GM12878 (cell line): ENCODE results near the gene MAN1B1. TPM values are rescaled to one million over a fixed set of nuclear protein-coding genes. Genes with fewer than 3 reads are reported as not detected.
A peak's percentile ranks its signal among the peaks of the same experiment; 100 is the strongest.

Experiments
- ATAC-seq: fragments of 200-7000 bp; cut with Tn5 transposase; 3 replicates; pipeline ENCODE4 v1.9.1; 2020; ENCODE audit warnings: mild to moderate bottlenecking, moderate library complexity
- BruUV-seq: library from RNA; stranded (reverse); fragments of 400-500 nt; replicated peaks from 2 replicates; lab custom pipeline; 2021; lab: Mats Ljungman, UMichigan
- CTCF ChIA-PET: fragments of 300-600 bp; sonication (Branson Sonifier 250); formaldehyde crosslinking; extraction: SDS; loops from one replicate; lab custom pipeline; 2021; ENCODE audit warnings: inconsistent platforms; lab: Yijun Ruan, JAX
- POLR2A ChIA-PET: fragments of 350-600 bp; formaldehyde crosslinking; extraction: SDS; loops from one replicate; lab custom pipeline; 2021; ENCODE audit warnings: inconsistent platforms; lab: Charles Lee
- RAD21 ChIA-PET: fragments of 300-600 bp; sonication (Branson Sonifier 250); formaldehyde crosslinking; loops from one replicate; lab custom pipeline; 2023; ENCODE audit warnings: antibody characterized with exemption; ENCODE audit not compliant: unreplicated experiment; lab: Charles Lee
- SMC1A ChIA-PET: fragments of 300-600 bp; sonication (Branson Sonifier 250); formaldehyde crosslinking; loops from one replicate; lab custom pipeline; 2023; ENCODE audit not compliant: unreplicated experiment, uncharacterized antibody; lab: Charles Lee
- DNase-seq: peaks from one replicate; pipeline ENCODE4 v3.0.0-alpha.2; 2011; ENCODE audit warnings: low read depth, low spot score
- FAIRE-seq: peaks from 3 replicates; lab custom pipeline; 2011; peaks lifted over from hg19 to GRCh38; lab: Jason Lieb, UNC
- H2AFZ ChIP-seq: 2 replicates; pipeline ENCODE4 v1.6.0; 2011; ENCODE audit warnings: low read depth, low read length, control low read depth; ENCODE audit not compliant: control insufficient read depth
- H3K27ac ChIP-seq: 2 replicates; pipeline ENCODE4 v1.5.1; 2011; ENCODE audit warnings: control low read depth; ENCODE audit not compliant: control insufficient read depth, insufficient read depth
- H3K27me3 ChIP-seq, 2 experiments: replicated peaks in 1 of 2; 2 replicates each; pipeline versions ENCODE4 v1.6.0 to v1.6.1; 2011; ENCODE audit warnings: low read length in 1 of 2; ENCODE audit not compliant: control insufficient read depth in 2 of 2, insufficient read depth in 2 of 2
- H3K36me3 ChIP-seq, 2 experiments: 2 replicates each; pipeline ENCODE4 v1.5.1; 2011; ENCODE audit warnings: low read length in 1 of 2; ENCODE audit not compliant: control insufficient read depth in 2 of 2, insufficient read depth in 2 of 2
- H3K4me1 ChIP-seq: 2 replicates; pipeline ENCODE4 v1.6.1; 2011; ENCODE audit warnings: mild to moderate bottlenecking, low read length, moderate library complexity, mixed read lengths; ENCODE audit not compliant: control insufficient read depth, insufficient read depth
- H3K4me2 ChIP-seq: 2 replicates; pipeline ENCODE4 v1.6.0; 2011; ENCODE audit warnings: control low read depth; ENCODE audit not compliant: control insufficient read depth, insufficient read depth
- H3K4me3 ChIP-seq: fragments of 200-600 bp; sonication (generic); 2 replicates; pipeline ENCODE4 v1.5.1; 2016
- H3K79me2 ChIP-seq: 2 replicates; pipeline ENCODE4 v1.6.0; 2011; ENCODE audit warnings: low read length; ENCODE audit not compliant: control insufficient read depth, insufficient read depth
- H3K9ac ChIP-seq: 2 replicates; pipeline ENCODE4 v1.8.0; 2011; ENCODE audit warnings: low read length, control low read depth, mixed read lengths; ENCODE audit not compliant: control insufficient read depth, insufficient read depth
- H3K9me3 ChIP-seq: replicated peaks from 3 replicates; pipeline ENCODE4 v1.5.1; 2011; ENCODE audit warnings: mild to moderate bottlenecking, low read length; ENCODE audit not compliant: control insufficient read depth, insufficient read depth
- H4K20me1 ChIP-seq: 2 replicates; pipeline ENCODE4 v1.6.0; 2011; ENCODE audit not compliant: control insufficient read depth, insufficient read depth
- CHD1 ChIP-seq: IDR thresholded peaks from 2 replicates; pipeline ENCODE4 v1.6.1; 2012; ENCODE audit warnings: low read depth, low read length, improper control_type of control experiment
- HSF1 ChIP-seq: fragments of 150-350 bp; IDR thresholded peaks from 2 replicates; pipeline ENCODE4 v1.6.1; 2014; ENCODE audit warnings: mild to moderate bottlenecking, low read depth, low read length
- MAX ChIP-seq: IDR thresholded peaks from 2 replicates; pipeline ENCODE4 v1.6.1; 2012; ENCODE audit warnings: low read depth, low read length, improper control_type of control experiment
- PBX3 ChIP-seq: IDR thresholded peaks from 2 replicates; pipeline ENCODE4 v1.6.1; 2011; ENCODE audit warnings: mild to moderate bottlenecking, low read depth, low read length, moderate library complexity; ENCODE audit not compliant: insufficient replicate concordance
- POLR2A ChIP-seq: IDR thresholded peaks from 2 replicates; pipeline ENCODE4 v1.6.1; 2011; ENCODE audit warnings: low read depth, mild to moderate bottlenecking, low read length
- POLR2AphosphoS2 ChIP-seq: IDR thresholded peaks from 2 replicates; pipeline ENCODE4 v1.6.1; 2011; ENCODE audit warnings: low read depth, mild to moderate bottlenecking, low read length, improper control_type of control experiment, moderate library complexity
- WGBS: methylation state at CpG from one replicate; pipeline ENCODE4 v1.1.6; 2016; ENCODE audit warnings: low lambda C conversion rate; ENCODE audit not compliant: insufficient replicate concordance, insufficient coverage; ENCODE audit errors: missing lambda C conversion rate; 5-methylcytosine and 5-hydroxymethylcytosine counted together
- in situ Hi-C: fragments of 300-500 bp; cut with MboI; formaldehyde crosslinking; loops from 9 replicates; pipeline ENCODE4 v1.14.3; 2018; ENCODE audit warnings: mixed read lengths
- intact Hi-C: fragments of 100-400 bp; cut with micrococcal nuclease; formaldehyde crosslinking; loops from one replicate; pipeline ENCODE4 v1.14.2; 2022; ENCODE audit not compliant: unreplicated experiment
- polyA plus RNA-seq, 11 experiments: library from polyadenylated mRNA; depleted of rRNA in 4 of 11; unstranded in 6 of 11; stranded (reverse) in 5 of 11; fragments of >200 nt; fragmentation: Nextera tagmentation in 4 of 11; fragmentation: Illumina TruSeq in 1 of 11; extraction: Ambion mirVana in 4 of 11; extraction: Trizol in 1 of 11; gene quantifications; 1 replicate in 1 of 11; 2 replicates in 10 of 11; pipeline versions ENCODE4 v1.2.1 to v1.2.3, GENCODE V29; 2011 to 2016; ENCODE audit warnings: inconsistent platforms in 2 of 11, missing spikeins in 2 of 11, low read depth in 1 of 11
- total RNA-seq, 4 experiments: library from RNA; depleted of rRNA in 3 of 4; stranded (reverse); fragments of >200 nt in 3 of 4; fragmentation: Illumina TruSeq in 1 of 4; extraction: Trizol in 1 of 4; gene quantifications; 2 replicates each; pipeline versions ENCODE4 v1.2.1 to v1.2.3, GENCODE V29; 2013 to 2021

The MAN1B1 gene
- total and polyA plus RNA-seq, 10 of the 15 experiments (the other 5 are each of a cell fraction or from before 2014, with no cell fraction given), result 0.71 to 34.1 (median 22.7) TPM

GRCh38 chr9:137110147-137110910 is 23.5 kb downstream of the MAN1B1 start:
- Histone ChIP-seq H4K20me1 (no peaks in the 10 kb centered on the region), H3K9me3 (no peaks in the 10 kb centered on the region), H3K27ac (no peak overlapping the region), H3K79me2 (peaks cover 2% of the 10 kb centered on the region), H3K27me3 (no peaks in the 10 kb centered on the region), H3K4me2 (no peak overlapping the region), H3K4me3 (no peak overlapping the region), H3K4me1 (peaks cover 3% of the 10 kb centered on the region; the same call in 1 of the 2 replicates), H3K9ac (no peak overlapping the region), H3K36me3 (peaks cover 7 to 47% of the 10 kb centered on the region in 2 experiments), H2AFZ (no peak overlapping the region)
- ChIA-PET CTCF (no interaction called here), SMC1A (no interaction called here), POLR2A (no interaction called here), RAD21 (interaction anchor here (0.5 kb wide), 1 partner anchor 8 kb away, joined by 3 read pairs; no protein-coding TSS in a partner anchor)
- in situ Hi-C loops (no loop called here), intact Hi-C loops (no loop called here)
- TF ChIP-seq MAX (no peak), POLR2AphosphoS2 (0 out of 2 replicates have a peak, but pooled peaks have one; percentile 41), CHD1 (no peak), POLR2A (peak; percentile 20; the same call in 1 of the 2 replicates), PBX3 (no peak), HSF1 (no peak)
- FAIRE-seq, result no peak
- WGBS, result 87% methylated on average over 33 of the region's 38 CpGs
- no peak for ATAC-seq
- BruUV-seq, result no TSS peak
- DNase-seq, result no peak
